ENCODE data around the gene FAM149A.

FAM149A gene

GRCh38 chr4:186202490-186203140 is 98.1 kb downstream of the FAM149A start:
- no peak for DNase-seq (ENCODE audit: low spot score)

- no peak for DNase-seq (ENCODE audit: low spot score)
Measured at GRCh38 chr4:186203406-186203805, 98.9 kb downstream of the FAM149A start.

- DNase-seq (ENCODE audit: low spot score) = no peak
Measured at GRCh38 chr4:186204103-186204559, 99.6 kb downstream of the FAM149A start.

GRCh38 chr4:186204686-186205085 is 100.2 kb downstream of the FAM149A start:
- DNase-seq (ENCODE audit: low spot score) = no peak

GRCh38 chr4:186205156-186205555 is 100.7 kb downstream of the FAM149A start:
- DNase-seq (ENCODE audit: low spot score) = no peak

- DNase-seq (ENCODE audit: low spot score) = no peak
Measured at GRCh38 chr4:186216465-186217024, 112.0 kb downstream of the FAM149A start.

GRCh38 chr4:186217733-186218293 is 113.3 kb downstream of the FAM149A start:
- DNase-seq (ENCODE audit: low spot score) = no peak

GRCh38 chr4:186221624-186222023 is 117.1 kb downstream of the FAM149A start:
- DNase-seq (ENCODE audit: low spot score) = no peak
